Psoas muscle (tissue), 8 donors: Measurements from ENCODE around the gene BMPR1A. TPM values are rescaled to one million over a fixed set of nuclear protein-coding genes. Genes with fewer than 3 reads are reported as not detected.
"Not testable (repeated sequence)": the region's sequence is repeated elsewhere in the genome, so short reads cannot be mapped to it uniquely, and the experiment has no call there.

Experiments
- ATAC-seq, 4 donors: fragments of 200-7000 bp; cut with Tn5 transposase; one replicate each; pipeline ENCODE4 v1.9.1; 2020; ENCODE audit warnings: moderate library complexity in 3 of 4, mild to moderate bottlenecking in 2 of 4
- DNase-seq, 2 donors: peaks; one replicate each; pipeline ENCODE4 v3.0.0-alpha.2; 2020
- H3K27ac ChIP-seq: fragments of 200-600 bp; one replicate; pipeline ENCODE4 v1.8.0; 2022
- H3K27me3 ChIP-seq, 3 donors: fragments of 200-600 bp in 1 of 3; one replicate each; pipeline versions ENCODE4 v1.6.1 to v1.8.0; 2013 to 2022; ENCODE audit warnings: low read length in 2 of 3, mild to moderate bottlenecking in 2 of 3, moderate library complexity in 1 of 3; ENCODE audit not compliant: insufficient read depth in 3 of 3
- H3K36me3 ChIP-seq, 2 donors: fragments of 200-600 bp in 1 of 2; one replicate each; pipeline versions ENCODE4 v1.6.1 to v1.8.0; 2013 to 2022; ENCODE audit warnings: low read depth in 1 of 2, mild to moderate bottlenecking in 1 of 2, moderate library complexity in 1 of 2; ENCODE audit not compliant: insufficient read depth in 1 of 2
- H3K4me1 ChIP-seq: fragments of 200-600 bp; one replicate; pipeline ENCODE4 v1.8.0; 2022
- H3K4me3 ChIP-seq: fragments of 200-600 bp; one replicate; pipeline ENCODE4 v1.8.0; 2022; ENCODE audit warnings: mild to moderate bottlenecking
- H3K9me3 ChIP-seq: fragments of 200-600 bp; one replicate; pipeline ENCODE4 v1.8.0; 2022
- CTCF ChIP-seq: fragments of 200-600 bp; IDR thresholded peaks from one replicate; pipeline ENCODE4 v1.8.0; 2022; ENCODE audit warnings: antibody characterized with exemption
- WGBS, 3 donors: extraction: QIAGEN DNeasy Blood & Tissue Kit; methylation state at CpG; one replicate each; pipeline versions ENCODE4 v1.1.6 to v1.1.7; 2013; 5-methylcytosine and 5-hydroxymethylcytosine counted together
- intact Hi-C, 2 donors: fragments of 100-400 bp; cut with DNase I; formaldehyde crosslinking; loops; one replicate each; pipeline versions ENCODE4 v1.11.0 to v1.14.2; 2022
- polyA plus RNA-seq, 3 donors: library from polyadenylated mRNA; stranded (reverse); fragments of 200-250 nt; gene quantifications; one replicate each; pipeline ENCODE4 v1.2.3, GENCODE V29; 2013
- total RNA-seq, 4 donors: library from RNA; stranded (reverse); fragmentation: NEBNext Ultra II Directional in 2 of 4; extraction: Animal tissue kit (Norgen Biotek cat#: 25700) in 2 of 4; gene quantifications; one replicate each; pipeline versions ENCODE4 v1.2.1 to v1.2.4, GENCODE V29; 2021 to 2023
- donor health status: healthy with polysubstance abuse.
- donor health status: DM: no; HTN: no; CAD: no; lungs with moderate emphysema.
- donor health status: Bipolar disorder and iron deficiency.
- donor health status: healthy.
- donor health status: DM: yes; HTN: yes; CAD: no.
- donor health status: DM: no; HTN: no; CAD: no.
- donor health status: DM: no; HTN: no; CAD: no.
- donor health status: DM: yes; HTN: yes; CAD: no.

The BMPR1A gene
- total and polyA plus RNA-seq, 7 donors: 4.6 to 30.0 (median 22.7) TPM

GRCh38 chr10:86946213-86947155 is 190.1 kb downstream of the BMPR1A start:
- Histone ChIP-seq H3K4me1 (peaks cover 6% of the 10 kb centered on the region), H3K4me3 (no peak overlapping the region), H3K27ac (no peak overlapping the region), H3K27me3 (no peaks in the 10 kb centered on the region), H3K9me3 (no peaks in the 10 kb centered on the region), H3K36me3 (no peaks in the 10 kb centered on the region)
- DNase-seq: peak; percentile 37 to 67
- intact Hi-C loops: no loop called here
- 68 to 75% (median 69%) methylated on average over 13 of the region's 13 CpGs for WGBS, 3 donors
- ATAC-seq: no peak
- TF ChIP-seq CTCF: no peak

GRCh38 chr10:86947806-86948205 is 191.4 kb downstream of the BMPR1A start:
- not testable (repeated sequence) for H3K4me1 ChIP-seq

GRCh38 chr10:86950349-86950748 is 193.9 kb downstream of the BMPR1A start:
- Histone ChIP-seq H3K36me3 (no peaks in the 10 kb centered on the region), H3K27ac (no peak overlapping the region), H3K27me3 (no peaks in the 10 kb centered on the region), H3K4me3 (no peak overlapping the region), H3K9me3 (no peaks in the 10 kb centered on the region), H3K4me1 (peaks cover 3% of the 10 kb centered on the region)
- ATAC-seq (no peak), DNase-seq (no peak)
- 52 to 78% (median 60%) methylated on average over 1 of the region's 1 CpG for WGBS, 3 donors
- no peak for TF ChIP-seq CTCF
- intact Hi-C loops: no loop called here

More at GRCh38 chr10:86947806-86948205, 191.4 kb downstream of the BMPR1A start:
- intact Hi-C loops, H3K9me3 ChIP-seq, H3K27ac ChIP-seq, H3K36me3 ChIP-seq, H3K27me3 ChIP-seq, DNase-seq, H3K4me3 ChIP-seq, ATAC-seq: not testable (repeated sequence)
- WGBS, 3 donors: 84 to 96% (median 93%) methylated on average over 4 of the region's 4 CpGs

- Histone ChIP-seq H3K9me3 (no peaks in the 10 kb centered on the region), H3K4me3 (no peak overlapping the region), H3K4me1 (no peaks in the 10 kb centered on the region), H3K27ac (no peak overlapping the region), H3K36me3 (no peaks in the 10 kb centered on the region), H3K27me3 (no peaks in the 10 kb centered on the region)
- no peak for ATAC-seq
- peak in 1 of 2 donors; percentile 2 for DNase-seq
- no peak for TF ChIP-seq CTCF
- intact Hi-C loops: no loop called here
These were observed 194.9 kb downstream of the BMPR1A start for GRCh38 chr10:86951184-86951761.

- no peak for TF ChIP-seq CTCF
- intact Hi-C loops: no loop called here
- DNase-seq (peak in 1 of 2 donors; percentile 13), ATAC-seq (no peak)
- no peaks in the 10 kb centered on the region for H3K4me1 ChIP-seq
- H3K4me3 ChIP-seq: no peak overlapping the region
- no peaks in the 10 kb centered on the region for H3K9me3 ChIP-seq
- no peaks in the 10 kb centered on the region for H3K27me3 ChIP-seq
- H3K36me3 ChIP-seq: no peaks in the 10 kb centered on the region
- no peak overlapping the region for H3K27ac ChIP-seq
- 81 to 90% (median 81%) methylated on average over 7 of the region's 7 CpGs for WGBS, 3 donors
These were observed 195.7 kb downstream of the BMPR1A start for GRCh38 chr10:86952106-86952505.

GRCh38 chr10:86952697-86953096 is 196.3 kb downstream of the BMPR1A start:
- ATAC-seq, H3K27ac ChIP-seq, H3K9me3 ChIP-seq, H3K36me3 ChIP-seq, intact Hi-C loops, H3K27me3 ChIP-seq, H3K4me1 ChIP-seq, H3K4me3 ChIP-seq, DNase-seq: not testable (repeated sequence)
- 94 to 98% (median 95%) methylated on average over 10 of the region's 10 CpGs for WGBS, 3 donors
